GM12878 (cell line): ENCODE results near the gene RAB36. TPM values are rescaled to one million over a fixed set of nuclear protein-coding genes. Genes with fewer than 3 reads are reported as not detected.

Source experiments
- ATAC-seq: fragments of 200-7000 bp; cut with Tn5 transposase; 3 replicates; pipeline ENCODE4 v1.9.1; 2020; ENCODE audit warnings: mild to moderate bottlenecking, moderate library complexity
- BruUV-seq: library from RNA; stranded (reverse); fragments of 400-500 nt; replicated peaks from 2 replicates; lab custom pipeline; 2021; lab: Mats Ljungman, UMichigan
- CTCF ChIA-PET: fragments of 300-600 bp; sonication (Branson Sonifier 250); formaldehyde crosslinking; extraction: SDS; loops from one replicate; lab custom pipeline; 2021; ENCODE audit warnings: inconsistent platforms; lab: Yijun Ruan, JAX
- POLR2A ChIA-PET: fragments of 350-600 bp; formaldehyde crosslinking; extraction: SDS; loops from one replicate; lab custom pipeline; 2021; ENCODE audit warnings: inconsistent platforms; lab: Charles Lee
- RAD21 ChIA-PET: fragments of 300-600 bp; sonication (Branson Sonifier 250); formaldehyde crosslinking; loops from one replicate; lab custom pipeline; 2023; ENCODE audit warnings: antibody characterized with exemption; ENCODE audit not compliant: unreplicated experiment; lab: Charles Lee
- SMC1A ChIA-PET: fragments of 300-600 bp; sonication (Branson Sonifier 250); formaldehyde crosslinking; loops from one replicate; lab custom pipeline; 2023; ENCODE audit not compliant: unreplicated experiment, uncharacterized antibody; lab: Charles Lee
- DNase-seq: peaks from one replicate; pipeline ENCODE4 v3.0.0-alpha.2; 2011; ENCODE audit warnings: low read depth, low spot score
- FAIRE-seq: peaks from 3 replicates; lab custom pipeline; 2011; peaks lifted over from hg19 to GRCh38; lab: Jason Lieb, UNC
- H2AFZ ChIP-seq: 2 replicates; pipeline ENCODE4 v1.6.0; 2011; ENCODE audit warnings: low read depth, low read length, control low read depth; ENCODE audit not compliant: control insufficient read depth
- H3K27ac ChIP-seq: 2 replicates; pipeline ENCODE4 v1.5.1; 2011; ENCODE audit warnings: control low read depth; ENCODE audit not compliant: control insufficient read depth, insufficient read depth
- H3K27me3 ChIP-seq, 2 experiments: replicated peaks in 1 of 2; 2 replicates each; pipeline versions ENCODE4 v1.6.0 to v1.6.1; 2011; ENCODE audit warnings: low read length in 1 of 2; ENCODE audit not compliant: control insufficient read depth in 2 of 2, insufficient read depth in 2 of 2
- H3K36me3 ChIP-seq, 2 experiments: 2 replicates each; pipeline ENCODE4 v1.5.1; 2011; ENCODE audit warnings: low read length in 1 of 2; ENCODE audit not compliant: control insufficient read depth in 2 of 2, insufficient read depth in 2 of 2
- H3K4me1 ChIP-seq: 2 replicates; pipeline ENCODE4 v1.6.1; 2011; ENCODE audit warnings: mild to moderate bottlenecking, low read length, moderate library complexity, mixed read lengths; ENCODE audit not compliant: control insufficient read depth, insufficient read depth
- H3K4me2 ChIP-seq: 2 replicates; pipeline ENCODE4 v1.6.0; 2011; ENCODE audit warnings: control low read depth; ENCODE audit not compliant: control insufficient read depth, insufficient read depth
- H3K4me3 ChIP-seq: fragments of 200-600 bp; sonication (generic); 2 replicates; pipeline ENCODE4 v1.5.1; 2016
- H3K79me2 ChIP-seq: 2 replicates; pipeline ENCODE4 v1.6.0; 2011; ENCODE audit warnings: low read length; ENCODE audit not compliant: control insufficient read depth, insufficient read depth
- H3K9ac ChIP-seq: 2 replicates; pipeline ENCODE4 v1.8.0; 2011; ENCODE audit warnings: low read length, control low read depth, mixed read lengths; ENCODE audit not compliant: control insufficient read depth, insufficient read depth
- H3K9me3 ChIP-seq: replicated peaks from 3 replicates; pipeline ENCODE4 v1.5.1; 2011; ENCODE audit warnings: mild to moderate bottlenecking, low read length; ENCODE audit not compliant: control insufficient read depth, insufficient read depth
- H4K20me1 ChIP-seq: 2 replicates; pipeline ENCODE4 v1.6.0; 2011; ENCODE audit not compliant: control insufficient read depth, insufficient read depth
- CEBPZ ChIP-seq: fragments of 150-350 bp; IDR thresholded peaks from 2 replicates; pipeline ENCODE4 v1.6.1; 2016; ENCODE audit warnings: low read depth, low read length
- CREM ChIP-seq: IDR thresholded peaks from 2 replicates; pipeline ENCODE4 v1.6.1; 2014; ENCODE audit warnings: antibody characterized with exemption, low read depth
- E2F8 ChIP-seq: fragments of 450-650 bp; IDR thresholded peaks from 2 replicates; pipeline ENCODE4 v1.6.1; 2018; ENCODE audit warnings: mild to moderate bottlenecking, low read depth, moderate library complexity; ENCODE audit not compliant: partially characterized antibody
- GABPA ChIP-seq: IDR thresholded peaks from 2 replicates; pipeline ENCODE4 v1.6.1; 2014; ENCODE audit warnings: antibody characterized with exemption, low read depth, mild to moderate bottlenecking, inconsistent platforms
- IKZF2 ChIP-seq, 2 experiments: fragments of 450-650 bp; IDR thresholded peaks; 2 replicates each; pipeline ENCODE4 v1.6.1; 2017; ENCODE audit warnings: mild to moderate bottlenecking in 2 of 2, moderate library complexity in 2 of 2
- TAF1 ChIP-seq: IDR thresholded peaks from 2 replicates; pipeline ENCODE4 v1.6.1; 2011; ENCODE audit warnings: mild to moderate bottlenecking, low read depth, low read length, borderline replicate concordance
- TCF12 ChIP-seq: IDR thresholded peaks from 2 replicates; pipeline ENCODE4 v1.6.1; 2011; ENCODE audit warnings: low read depth, mild to moderate bottlenecking, low read length
- ZNF24 ChIP-seq: fragments of 450-650 bp; IDR thresholded peaks from 2 replicates; pipeline ENCODE4 v1.6.1; 2017; ENCODE audit warnings: antibody characterized with exemption, mild to moderate bottlenecking
- WGBS: methylation state at CpG from one replicate; pipeline ENCODE4 v1.1.6; 2016; ENCODE audit warnings: low lambda C conversion rate; ENCODE audit not compliant: insufficient replicate concordance, insufficient coverage; ENCODE audit errors: missing lambda C conversion rate; 5-methylcytosine and 5-hydroxymethylcytosine counted together
- in situ Hi-C: fragments of 300-500 bp; cut with MboI; formaldehyde crosslinking; loops from 9 replicates; pipeline ENCODE4 v1.14.3; 2018; ENCODE audit warnings: mixed read lengths
- intact Hi-C: fragments of 100-400 bp; cut with micrococcal nuclease; formaldehyde crosslinking; loops from one replicate; pipeline ENCODE4 v1.14.2; 2022; ENCODE audit not compliant: unreplicated experiment
- polyA plus RNA-seq, 11 experiments: library from polyadenylated mRNA; depleted of rRNA in 4 of 11; unstranded in 6 of 11; stranded (reverse) in 5 of 11; fragments of >200 nt; fragmentation: Nextera tagmentation in 4 of 11; fragmentation: Illumina TruSeq in 1 of 11; extraction: Ambion mirVana in 4 of 11; extraction: Trizol in 1 of 11; gene quantifications; 1 replicate in 1 of 11; 2 replicates in 10 of 11; pipeline versions ENCODE4 v1.2.1 to v1.2.3, GENCODE V29; 2011 to 2016; ENCODE audit warnings: inconsistent platforms in 2 of 11, missing spikeins in 2 of 11, low read depth in 1 of 11
- total RNA-seq, 4 experiments: library from RNA; depleted of rRNA in 3 of 4; stranded (reverse); fragments of >200 nt in 3 of 4; fragmentation: Illumina TruSeq in 1 of 4; extraction: Trizol in 1 of 4; gene quantifications; 2 replicates each; pipeline versions ENCODE4 v1.2.1 to v1.2.3, GENCODE V29; 2013 to 2021

RAB36 gene
- total and polyA plus RNA-seq, 10 of the 15 experiments (the other 5 are each of a cell fraction or from before 2014, with no cell fraction given), result 0.31 to 2.7 (median 1.1) TPM

- in situ Hi-C loops (no loop called here), intact Hi-C loops (no loop called here)
- H3K9ac ChIP-seq, result no peak overlapping the region
- DNase-seq, result no peak
- H4K20me1 ChIP-seq, result no peaks in the 10 kb centered on the region
- POLR2A ChIA-PET, result no interaction called here
- FAIRE-seq, result no peak
- H3K27ac ChIP-seq, result no peak overlapping the region
- H3K4me2 ChIP-seq, result no peak overlapping the region
- RAD21 ChIA-PET, result interaction anchor here (4.4 kb wide), 1 partner anchor 155 kb away, joined by 30 read pairs; no protein-coding TSS in a partner anchor
- CTCF ChIA-PET, result interaction anchor here (2.8 to 13.8 kb wide), 2 partner anchors 13 to 157 kb away, joined by 11 to 211 read pairs; no protein-coding TSS in a partner anchor
- BruUV-seq, result no TSS peak
- H2AFZ ChIP-seq, result no peak overlapping the region
- no peaks in the 10 kb centered on the region for H3K27me3 ChIP-seq
- SMC1A ChIA-PET, result no interaction called here
- H3K4me3 ChIP-seq, result no peak overlapping the region
- TF ChIP-seq ZNF24, result no peak
- ATAC-seq, result no peak
- H3K79me2 ChIP-seq, result no peaks in the 10 kb centered on the region
- H3K36me3 ChIP-seq, result no peaks in the 10 kb centered on the region
- H3K4me1 ChIP-seq, result no peaks in the 10 kb centered on the region
- WGBS, result 25% methylated on average over 7 of the region's 7 CpGs
- no peaks in the 10 kb centered on the region for H3K9me3 ChIP-seq
These were observed 29.9 kb upstream of the RAB36 start for GRCh38 chr22:23115369-23115768.

GRCh38 chr22:23115825-23116494 lies 29.3 kb upstream of the RAB36 start:
- no peaks in the 10 kb centered on the region for H3K27me3 ChIP-seq
- no peak for ATAC-seq
- TF ChIP-seq TCF12 (no peak), CEBPZ (no peak), IKZF2 (IDR thresholded peaks at IDR 0.05) (no peak), CREM (no peak), GABPA (no peak), E2F8 (no peak), TAF1 (no peak)
- H3K79me2 ChIP-seq, result no peaks in the 10 kb centered on the region
- no peaks in the 10 kb centered on the region for H3K36me3 ChIP-seq
- ChIA-PET CTCF (interaction anchor here (13.8 kb wide), 1 partner anchor 157 kb away, joined by 211 read pairs; no protein-coding TSS in a partner anchor), SMC1A (interaction anchor here (0.8 kb wide), 1 partner anchor 156 kb away, joined by 3 read pairs; no protein-coding TSS in a partner anchor), RAD21 (no interaction called here), POLR2A (no interaction called here)
- in situ Hi-C loops, result no loop called here
- H3K27ac ChIP-seq, result no peak overlapping the region
- no peak overlapping the region for H3K4me2 ChIP-seq
- H3K4me1 ChIP-seq, result no peaks in the 10 kb centered on the region
- no peak for DNase-seq
- no peaks in the 10 kb centered on the region for H3K9me3 ChIP-seq
- no TSS peak for BruUV-seq
- no peak overlapping the region for H2AFZ ChIP-seq
- FAIRE-seq, result no peak
- no peak overlapping the region for H3K4me3 ChIP-seq
- H3K9ac ChIP-seq, result no peak overlapping the region
- intact Hi-C loops, result no loop called here
- H4K20me1 ChIP-seq, result no peaks in the 10 kb centered on the region
- WGBS, result 43% methylated on average over 18 of the region's 18 CpGs
